GM06990 (cell line): Measurements from ENCODE around the gene LYPLA2.
"Not testable (repeated sequence)": the region's sequence is repeated elsewhere in the genome, so short reads cannot be mapped to it uniquely, and the experiment has no call there.

Experiments
- DNase-seq: peaks from one replicate; pipeline ENCODE4 v3.0.0-alpha.2; 2011; ENCODE audit not compliant: insufficient read length; ENCODE audit errors: extremely low read depth
- H3K27me3 ChIP-seq: replicated peaks from 2 replicates; pipeline ENCODE4 v1.6.0; 2011; ENCODE audit warnings: low read length; ENCODE audit not compliant: control insufficient read depth, insufficient read depth
- H3K36me3 ChIP-seq: 2 replicates; pipeline ENCODE4 v1.5.1; 2011; ENCODE audit warnings: low read length; ENCODE audit not compliant: control insufficient read depth, insufficient read depth
- H3K4me3 ChIP-seq: replicated peaks from 2 replicates; pipeline ENCODE4 v1.5.1; 2011; ENCODE audit warnings: low read depth, mild to moderate bottlenecking, control low read depth, low read length
- CTCF ChIP-seq: IDR thresholded peaks from 2 replicates; pipeline ENCODE4 v1.5.1; 2011; ENCODE audit warnings: low read length, control low read depth, mild to moderate bottlenecking, inconsistent platforms; ENCODE audit not compliant: insufficient read depth, poor library complexity, severe bottlenecking

The LYPLA2 gene

GRCh38 chr1:23801876-23802275 lies 10.9 kb downstream of the LYPLA2 start:
- no peak overlapping the region for H3K4me3 ChIP-seq
- no peak for TF ChIP-seq CTCF
- DNase-seq, result no peak
- H3K27me3 ChIP-seq, result no peaks in the 10 kb centered on the region
- peaks cover 9% of the 10 kb centered on the region for H3K36me3 ChIP-seq

DNA sequence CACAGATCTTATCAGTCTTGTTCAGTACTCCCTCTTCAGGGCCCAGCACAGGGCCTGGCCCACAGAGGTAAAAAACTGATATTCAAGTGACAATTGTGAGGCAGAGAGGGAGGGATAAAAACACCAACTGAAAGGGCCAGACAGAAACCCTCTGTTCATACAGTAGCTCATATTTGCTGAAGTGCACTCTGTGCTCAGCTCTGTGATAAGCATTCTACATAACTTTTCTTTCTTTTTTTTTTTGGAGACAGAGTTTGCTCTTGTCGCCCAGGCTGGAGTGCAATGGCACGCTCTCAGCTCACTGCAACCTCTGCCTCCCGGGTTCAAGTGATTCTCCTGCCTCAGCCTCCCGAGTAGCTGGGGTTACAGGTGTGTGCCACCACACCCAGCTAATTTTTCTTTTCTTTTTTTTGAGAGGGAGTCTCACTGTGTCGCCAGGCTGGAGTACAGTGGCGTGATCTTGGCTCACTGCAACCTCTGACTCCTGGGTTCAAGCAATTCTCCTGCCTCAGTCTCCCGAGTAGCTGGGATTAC lies 11.9 kb downstream of the LYPLA2 start:
- DNase-seq, H3K27me3 ChIP-seq, H3K4me3 ChIP-seq, H3K36me3 ChIP-seq: not testable (repeated sequence)

GRCh38 chr1:23803674-23804073 lies 12.7 kb downstream of the LYPLA2 start:
- no peak for DNase-seq
- Histone ChIP-seq H3K4me3 (no peak overlapping the region), H3K36me3 (peaks cover 8% of the 10 kb centered on the region), H3K27me3 (no peaks in the 10 kb centered on the region)
- no peak for TF ChIP-seq CTCF

DNA sequence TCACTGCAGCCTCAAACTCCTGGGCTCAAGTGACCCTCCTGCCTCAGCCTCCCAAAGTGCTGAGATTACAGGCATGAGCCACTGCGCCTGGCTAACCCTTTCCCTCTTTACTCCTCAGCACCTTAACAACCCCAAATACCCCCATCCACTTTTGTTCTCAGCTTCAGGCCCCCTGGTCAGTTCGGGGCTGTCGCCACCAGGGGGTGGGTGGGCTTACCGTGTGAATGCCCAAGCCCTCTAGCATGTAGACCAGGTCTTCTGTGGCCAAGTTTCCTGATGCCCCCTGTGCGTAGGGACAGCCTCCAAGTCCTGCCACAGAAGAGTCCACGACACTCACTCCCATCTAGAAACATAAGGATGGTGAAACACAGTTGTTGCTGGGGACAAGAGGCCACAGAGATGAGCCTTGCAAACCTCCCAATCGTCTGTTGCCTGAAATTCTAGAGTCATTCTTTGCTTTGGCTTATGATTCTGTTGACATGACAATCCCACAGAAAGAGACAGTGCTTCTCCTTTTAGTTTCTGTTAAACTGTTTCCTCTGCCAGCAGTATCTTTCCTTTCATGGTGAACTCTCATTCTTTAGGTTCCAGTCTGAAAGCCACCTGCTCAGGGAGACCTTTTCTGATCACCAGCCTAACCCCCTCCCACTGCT lies 13.4 kb downstream of the LYPLA2 start:
- Histone ChIP-seq H3K36me3 (peaks cover 8% of the 10 kb centered on the region), H3K27me3 (no peaks in the 10 kb centered on the region), H3K4me3 (no peak overlapping the region)
- no peak for DNase-seq
- TF ChIP-seq CTCF, result no peak

DNA sequence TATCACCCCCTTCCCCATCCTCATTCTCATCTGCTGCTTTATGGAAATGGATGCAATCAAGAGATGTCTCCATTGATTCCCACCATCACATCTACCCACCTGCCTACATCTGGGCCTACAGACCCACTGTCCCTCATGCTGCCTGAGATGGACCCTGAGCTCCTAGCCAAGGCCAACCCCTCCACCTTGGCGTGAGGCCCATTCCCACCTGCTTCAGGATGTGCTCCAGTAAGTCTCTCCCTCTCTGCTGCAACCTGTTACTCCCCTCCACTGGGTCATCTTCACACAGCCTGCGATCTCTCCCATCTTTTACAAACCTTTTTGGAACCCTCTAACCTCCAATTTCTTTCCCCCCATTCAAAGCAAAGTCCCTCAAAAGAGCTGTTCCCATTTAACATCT lies 14.1 kb downstream of the LYPLA2 start:
- H3K36me3 ChIP-seq, result peaks cover 8% of the 10 kb centered on the region
- no peak overlapping the region for H3K4me3 ChIP-seq
- no peak for TF ChIP-seq CTCF
- no peak for DNase-seq
- H3K27me3 ChIP-seq, result no peaks in the 10 kb centered on the region

GRCh38 chr1:23806280-23806679 lies 15.3 kb downstream of the LYPLA2 start:
- Histone ChIP-seq H3K27me3 (no peaks in the 10 kb centered on the region), H3K36me3 (peaks cover 8% of the 10 kb centered on the region), H3K4me3 (no peak overlapping the region)
- TF ChIP-seq CTCF, result no peak
- no peak for DNase-seq
